ENCODE results near the gene GJC1.
"Not testable (repeated sequence)": the region's sequence is repeated elsewhere in the genome, so short reads cannot be mapped to it uniquely, and the experiment has no call there.

DNA sequence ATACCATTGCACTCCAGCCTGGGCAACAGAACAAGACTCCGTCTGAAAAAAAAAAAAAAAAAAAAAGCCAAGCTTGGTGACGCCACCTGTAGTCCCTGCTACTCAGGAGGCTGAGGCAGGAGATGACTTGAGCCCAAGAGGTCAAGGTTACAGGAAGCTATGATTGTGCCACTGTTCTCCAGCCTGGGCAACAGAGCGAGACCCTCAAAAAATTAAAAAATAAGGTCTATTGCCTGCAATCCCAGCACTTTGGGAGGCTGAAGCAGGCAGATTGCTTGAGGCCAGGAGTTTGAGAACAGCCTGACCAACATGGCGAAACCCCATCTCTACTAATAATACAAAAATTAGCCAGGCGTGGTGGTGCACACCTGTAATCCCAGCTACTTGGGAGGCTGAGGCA, 74.9 kb downstream of the GJC1 start:
- TF ChIP-seq, protein P1, sequence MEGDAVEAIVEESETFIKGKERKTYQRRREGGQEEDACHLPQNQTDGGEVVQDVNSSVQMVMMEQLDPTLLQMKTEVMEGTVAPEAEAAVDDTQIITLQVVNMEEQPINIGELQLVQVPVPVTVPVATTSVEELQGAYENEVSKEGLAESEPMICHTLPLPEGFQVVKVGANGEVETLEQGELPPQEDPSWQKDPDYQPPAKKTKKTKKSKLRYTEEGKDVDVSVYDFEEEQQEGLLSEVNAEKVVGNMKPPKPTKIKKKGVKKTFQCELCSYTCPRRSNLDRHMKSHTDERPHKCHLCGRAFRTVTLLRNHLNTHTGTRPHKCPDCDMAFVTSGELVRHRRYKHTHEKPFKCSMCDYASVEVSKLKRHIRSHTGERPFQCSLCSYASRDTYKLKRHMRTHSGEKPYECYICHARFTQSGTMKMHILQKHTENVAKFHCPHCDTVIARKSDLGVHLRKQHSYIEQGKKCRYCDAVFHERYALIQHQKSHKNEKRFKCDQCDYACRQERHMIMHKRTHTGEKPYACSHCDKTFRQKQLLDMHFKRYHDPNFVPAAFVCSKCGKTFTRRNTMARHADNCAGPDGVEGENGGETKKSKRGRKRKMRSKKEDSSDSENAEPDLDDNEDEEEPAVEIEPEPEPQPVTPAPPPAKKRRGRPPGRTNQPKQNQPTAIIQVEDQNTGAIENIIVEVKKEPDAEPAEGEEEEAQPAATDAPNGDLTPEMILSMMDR (IDR thresholded peaks at IDR 0.05) = not testable (repeated sequence)
- not testable (repeated sequence) for TF ChIP-seq POLR2A (IDR thresholded peaks at IDR 0.05)

Measured in ovary (tissue), 3 donors.